GM19240 (cell line): ENCODE results near the gene RBM41.
"Not testable (repeated sequence)": the region's sequence is repeated elsewhere in the genome, so short reads cannot be mapped to it uniquely, and the experiment has no call there.

Source experiments
- DNase-seq: peaks from one replicate; pipeline ENCODE4 v3.0.0; 2011; ENCODE audit warnings: low spot score; ENCODE audit not compliant: insufficient read length

RBM41 gene

DNA sequence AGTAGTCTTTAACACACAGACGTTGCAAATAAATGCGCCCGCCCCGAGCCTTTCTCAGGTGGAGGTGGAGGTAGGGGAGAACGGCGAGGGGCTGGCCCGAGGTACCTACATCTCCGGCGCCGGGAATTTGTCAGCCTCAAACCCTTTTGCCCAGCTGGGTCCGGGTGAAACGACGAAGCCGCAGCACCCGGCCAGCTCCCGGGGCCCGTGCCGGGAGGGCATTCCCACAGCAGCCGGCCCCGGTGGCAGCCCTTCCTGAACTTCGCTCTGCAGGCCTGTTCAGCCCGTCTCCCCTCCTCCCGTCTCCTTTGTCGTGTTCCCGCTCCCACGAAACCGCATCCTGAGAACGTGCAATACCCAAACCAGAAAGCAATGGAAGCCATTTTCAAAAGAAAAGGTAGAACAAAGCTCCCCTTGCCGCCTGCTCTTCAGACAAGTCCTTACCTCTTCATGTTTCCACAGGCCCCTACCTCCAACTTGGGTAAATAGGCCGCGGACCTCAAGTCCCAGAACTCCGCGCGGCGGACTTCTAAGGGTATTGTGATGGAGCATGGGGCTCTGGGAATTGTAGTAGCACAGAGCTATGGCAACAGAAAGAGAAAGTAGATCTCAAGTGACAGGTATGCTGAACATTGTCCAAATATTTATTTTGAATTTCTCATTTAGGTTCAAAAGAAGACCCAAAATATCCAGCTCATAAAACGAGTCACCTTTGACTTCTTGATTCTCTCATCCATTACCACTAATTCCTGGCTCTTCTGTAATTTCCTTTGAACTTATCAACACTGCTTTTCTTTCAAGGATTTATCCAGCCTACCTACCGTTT lies at the start of gene RBM41:
Gene RBM41, minus strand, starts transcription at position 501 of the 826 bp plus-strand sequence. Its CDS starts 49 bp downstream, at position 452.
- DNase-seq: peak; percentile 2

DNA sequence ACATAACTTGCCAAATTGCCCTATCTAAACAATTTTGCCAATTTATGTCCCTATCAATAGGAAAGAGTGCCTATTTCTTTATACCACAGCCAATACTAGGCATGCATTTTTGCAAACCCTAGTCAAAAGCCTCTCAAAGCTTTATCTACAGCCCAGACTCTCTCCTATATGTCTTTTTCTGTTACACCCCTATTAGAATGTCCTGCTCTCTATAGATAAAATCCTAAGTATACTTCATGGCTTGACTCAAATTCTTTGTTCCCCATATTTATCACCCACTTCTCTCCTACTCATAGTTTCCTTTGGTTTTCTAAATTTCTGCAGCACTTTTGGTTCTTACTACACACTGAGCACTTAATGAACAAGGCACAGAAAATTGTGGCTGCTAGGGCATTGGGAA lies 49.6 kb upstream of the RBM41 start:
- DNase-seq: no peak

DNA sequence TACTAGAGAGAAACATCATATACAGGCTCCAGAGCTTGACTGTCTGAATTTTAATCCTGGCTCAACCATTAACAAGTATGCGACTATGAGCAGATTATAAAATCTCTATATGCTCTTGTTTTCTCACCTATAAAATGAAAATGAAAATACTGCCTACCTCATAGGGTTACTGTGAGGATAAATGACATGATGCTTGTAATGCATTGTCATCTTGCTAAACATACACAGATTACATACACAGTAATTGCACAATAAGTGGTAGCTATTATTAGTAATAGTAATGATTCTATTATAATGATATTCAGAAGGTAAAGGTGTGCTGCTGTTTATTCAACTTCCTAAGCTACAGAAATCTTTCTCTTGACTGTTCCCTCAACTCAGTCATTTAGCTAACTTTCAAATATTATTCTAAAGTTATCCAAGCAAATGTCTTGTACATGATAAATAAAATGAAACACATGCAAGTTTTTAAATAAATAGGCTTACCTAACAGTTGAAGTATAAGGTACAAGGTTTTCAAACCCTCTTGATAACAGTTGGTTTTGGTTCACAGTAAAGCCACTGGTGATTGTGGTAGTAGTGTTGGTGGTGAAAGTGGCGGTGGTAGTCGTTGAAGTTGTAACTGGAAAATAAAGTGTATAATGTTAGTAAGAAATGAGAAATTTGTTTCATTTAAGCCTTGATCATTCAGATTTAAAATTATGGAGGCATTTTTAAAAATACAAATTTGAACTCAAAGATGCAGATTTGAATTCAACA lies 48.7 kb upstream of the RBM41 start:
- no peak for DNase-seq

DNA sequence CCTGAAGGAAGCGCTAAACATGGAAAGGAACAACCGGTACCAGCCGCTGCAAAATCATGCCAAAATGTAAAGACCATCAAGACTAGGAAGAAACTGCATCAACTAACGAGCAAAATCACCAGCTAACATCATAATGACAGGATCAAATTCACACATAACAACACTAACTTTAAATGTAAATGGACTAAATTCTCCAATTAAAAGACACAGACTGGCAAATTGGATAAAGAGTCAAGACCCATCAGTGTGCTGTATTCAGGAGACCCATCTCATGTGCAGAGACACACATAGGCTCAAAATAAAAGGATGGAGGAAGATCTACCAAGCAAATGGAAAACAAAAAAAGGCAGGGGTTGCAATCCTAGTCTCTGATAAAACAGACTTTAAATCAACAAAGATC lies 39.0 kb upstream of the RBM41 start:
- not testable (repeated sequence) for DNase-seq

DNA sequence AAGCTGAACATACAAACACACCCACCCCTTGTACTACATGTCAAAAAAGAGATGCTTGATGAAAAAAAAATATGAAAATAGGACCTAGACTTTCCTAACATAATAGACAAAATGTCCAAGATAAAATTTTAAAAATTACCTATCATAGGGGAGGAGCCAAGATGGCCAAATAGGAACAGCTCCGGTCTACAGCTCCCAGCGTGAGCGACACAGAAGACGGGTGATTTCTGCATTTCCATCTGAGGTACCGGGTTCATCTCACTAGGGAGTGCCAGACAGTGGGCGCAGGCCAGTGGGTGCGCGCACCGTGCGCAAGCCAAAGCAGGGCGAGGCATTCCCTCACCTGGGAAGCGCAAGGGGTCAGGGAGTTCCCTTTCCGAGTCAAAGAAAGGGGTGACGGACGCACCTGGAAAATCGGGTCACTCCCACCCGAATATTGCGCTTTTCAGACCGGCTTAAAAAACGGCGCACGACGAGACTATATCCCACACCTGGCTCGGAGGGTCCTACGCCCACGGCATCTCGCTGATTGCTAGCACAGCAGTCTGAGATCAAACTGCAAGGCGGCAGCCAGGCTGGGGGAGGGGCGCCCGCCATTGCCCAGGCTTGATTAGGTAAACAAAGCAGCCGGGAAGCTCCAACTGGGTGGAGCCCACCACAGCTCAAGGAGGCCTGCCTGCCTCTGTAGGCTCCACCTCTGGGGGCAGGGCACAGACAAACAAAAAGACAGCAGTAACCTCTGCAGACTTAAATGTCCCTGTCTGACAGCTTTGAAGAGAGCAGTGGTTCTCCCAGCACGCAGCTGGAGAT lies 37.2 kb upstream of the RBM41 start:
- not testable (repeated sequence) for DNase-seq

DNA sequence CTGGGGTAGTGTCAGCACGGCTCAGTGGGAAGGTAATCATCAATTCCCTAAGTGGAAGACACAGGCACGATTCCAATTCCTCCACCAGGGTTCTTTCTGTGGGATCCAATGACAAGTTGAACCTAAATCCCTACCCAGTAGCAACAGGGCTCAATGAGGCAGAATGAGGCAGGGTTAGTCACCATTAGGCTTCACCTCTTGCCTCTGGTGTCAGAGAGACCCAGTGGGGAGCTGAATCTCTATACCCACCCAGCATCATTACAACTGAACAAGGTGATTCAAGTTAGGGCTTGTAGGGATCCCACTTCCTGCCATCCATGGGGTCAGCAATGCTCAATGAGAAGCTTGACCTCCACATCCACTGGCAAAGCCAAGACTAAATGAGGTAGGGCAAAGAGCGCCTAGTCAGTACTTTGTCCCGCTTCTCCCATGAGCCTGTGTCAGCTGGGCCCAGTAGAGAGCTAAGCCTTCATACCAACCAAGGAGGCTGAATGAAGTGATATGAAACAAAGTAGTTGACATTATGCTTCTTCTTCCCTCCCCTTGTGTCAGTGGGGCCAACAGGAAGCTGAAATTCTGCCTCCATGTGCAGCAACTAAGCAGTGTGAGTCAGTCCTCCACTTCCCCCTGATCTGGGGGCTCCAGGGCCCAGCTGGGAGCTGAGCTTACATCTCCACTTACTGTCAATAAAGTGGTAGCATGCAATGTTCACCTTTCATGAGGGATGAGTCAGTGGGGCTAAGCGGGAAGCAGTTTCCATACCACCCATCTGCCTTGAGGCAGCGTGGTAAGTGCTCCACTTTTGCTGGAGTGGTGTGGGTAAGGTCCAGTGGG lies 36.4 kb upstream of the RBM41 start:
- DNase-seq: no peak

DNA sequence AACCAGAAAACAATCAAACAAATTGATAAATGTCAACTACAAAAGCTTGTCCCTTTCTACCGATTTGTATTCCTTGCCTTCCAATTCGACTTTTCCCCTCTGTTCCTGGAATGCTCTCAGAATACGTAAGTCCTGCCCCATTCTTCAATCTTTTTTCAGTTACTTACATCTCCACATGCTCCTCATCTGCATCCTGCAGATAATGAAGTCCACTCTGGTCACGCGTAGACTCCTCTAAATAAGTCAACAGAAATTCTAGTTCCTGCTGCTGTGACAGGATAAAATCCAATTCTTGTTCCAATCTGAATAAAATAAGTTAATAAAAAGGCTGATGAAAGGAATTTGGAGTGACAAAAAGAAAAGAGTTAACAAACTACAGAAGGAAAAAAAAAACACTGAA lies 34.4 kb upstream of the RBM41 start:
- no peak for DNase-seq

DNA sequence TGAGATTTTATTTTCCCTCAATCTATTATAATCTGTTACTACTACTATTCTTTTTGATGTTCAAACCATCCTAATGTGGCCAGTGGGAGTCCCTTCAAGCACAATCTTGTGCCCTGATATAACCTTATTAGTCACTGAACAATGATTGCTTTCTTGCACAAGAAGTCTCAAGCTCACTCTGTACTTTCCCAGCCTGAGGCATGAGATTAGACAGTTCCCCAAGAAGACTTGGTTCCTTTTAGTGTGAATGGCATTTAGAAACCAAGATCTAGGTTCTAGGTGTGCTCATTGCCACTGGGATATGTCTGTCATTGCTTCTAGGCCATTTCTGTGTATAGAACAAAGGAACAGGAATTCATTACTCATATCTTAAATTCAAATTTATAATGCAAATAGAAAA lies 28.0 kb upstream of the RBM41 start:
- DNase-seq: no peak

DNA sequence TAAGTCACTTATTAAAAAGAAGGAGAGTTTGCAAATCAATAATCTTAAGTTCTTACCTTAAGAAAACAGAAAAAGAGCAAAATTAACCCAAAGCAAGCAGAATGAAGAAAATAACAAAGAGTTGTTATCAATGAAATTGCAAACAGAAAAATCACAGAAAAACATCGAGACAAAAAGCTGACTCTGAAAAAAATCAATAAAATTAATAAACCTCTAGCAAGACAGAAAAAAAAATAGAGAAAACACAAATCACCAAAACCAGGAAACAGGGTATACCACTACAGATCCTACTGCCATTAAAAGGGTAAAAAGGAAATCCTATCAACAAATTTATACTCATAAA lies 17.3 kb upstream of the RBM41 start:
- DNase-seq: no peak

DNA sequence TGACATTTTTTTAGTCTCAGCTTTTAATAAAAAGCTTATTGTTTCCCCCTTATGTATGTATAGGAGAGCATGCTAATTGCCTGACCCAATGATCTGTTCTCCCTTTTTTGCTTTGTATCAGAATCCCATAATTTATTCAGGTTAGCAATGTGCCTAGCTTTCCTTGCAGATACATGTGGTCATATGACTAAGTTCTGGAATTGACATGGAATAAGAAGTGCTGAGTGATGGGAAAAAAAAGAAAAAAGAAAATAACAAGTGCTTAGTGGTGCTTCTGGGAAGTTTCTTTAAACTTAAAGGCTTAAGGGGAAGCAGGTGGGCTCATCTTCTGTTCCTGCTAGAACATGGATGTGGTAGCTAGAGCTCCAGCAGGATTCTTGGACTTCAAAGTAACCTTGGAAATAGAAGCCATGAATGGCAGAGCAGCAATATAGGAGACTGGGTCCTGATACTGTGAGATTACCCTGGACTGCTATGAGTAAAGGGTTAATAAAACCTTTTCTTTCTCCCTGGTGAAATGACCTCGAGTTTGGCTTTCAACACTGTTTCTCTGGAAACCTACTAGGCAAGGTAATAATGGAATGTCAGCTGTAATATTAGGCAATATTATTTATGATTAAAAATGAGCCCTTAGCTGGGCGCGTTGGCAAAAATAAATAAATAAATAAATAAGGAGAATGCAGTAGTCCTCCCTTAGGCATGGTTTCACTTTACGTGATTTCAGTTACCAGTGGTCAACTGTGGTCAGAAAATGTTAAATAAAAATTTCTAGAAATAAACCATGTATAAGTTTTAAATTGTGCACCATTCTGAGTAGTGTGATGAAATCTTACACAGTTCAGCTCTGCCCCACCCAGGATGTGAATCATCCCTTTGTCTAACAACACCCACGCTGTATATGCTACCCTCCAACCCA lies 16.7 kb upstream of the RBM41 start:
- no peak for DNase-seq

DNA sequence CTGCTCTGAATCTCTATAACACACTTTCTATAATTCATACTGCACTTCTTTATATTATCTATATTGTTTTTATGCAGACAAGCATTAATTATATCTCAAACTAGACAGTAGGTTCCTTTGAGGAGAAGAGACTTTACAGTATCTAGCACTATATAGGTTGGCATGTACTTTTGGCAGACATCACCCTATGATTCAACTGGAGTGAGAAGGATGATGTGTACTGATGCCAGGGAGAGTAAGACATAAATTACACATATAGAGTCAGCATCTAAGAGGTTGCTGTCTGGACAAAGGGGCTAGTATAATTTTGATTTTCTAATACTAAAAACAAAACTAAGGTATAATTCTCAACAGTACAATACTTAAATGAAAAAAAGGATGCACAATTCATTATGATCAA lies 5.1 kb upstream of the RBM41 start:
- DNase-seq: no peak

DNA sequence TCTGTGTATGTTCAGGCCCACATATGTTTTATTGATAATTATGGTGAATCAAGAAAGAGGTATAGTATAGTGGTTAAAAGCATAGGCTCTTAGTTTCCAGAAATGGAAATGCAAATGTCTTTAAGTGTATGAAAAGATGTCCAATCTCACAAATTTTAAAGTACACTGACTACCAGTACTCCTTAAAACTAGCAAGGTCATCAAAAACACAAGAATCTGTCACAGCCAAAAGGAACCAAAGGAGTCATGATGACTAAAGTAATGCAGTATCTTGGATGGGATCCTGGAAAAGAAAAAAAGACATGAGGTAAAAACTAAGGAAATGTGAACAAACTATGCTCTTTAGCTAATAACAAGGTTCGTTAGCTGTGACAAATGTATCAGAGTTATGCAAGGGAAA lies 661 bp upstream of the RBM41 start:
- no peak for DNase-seq

DNA sequence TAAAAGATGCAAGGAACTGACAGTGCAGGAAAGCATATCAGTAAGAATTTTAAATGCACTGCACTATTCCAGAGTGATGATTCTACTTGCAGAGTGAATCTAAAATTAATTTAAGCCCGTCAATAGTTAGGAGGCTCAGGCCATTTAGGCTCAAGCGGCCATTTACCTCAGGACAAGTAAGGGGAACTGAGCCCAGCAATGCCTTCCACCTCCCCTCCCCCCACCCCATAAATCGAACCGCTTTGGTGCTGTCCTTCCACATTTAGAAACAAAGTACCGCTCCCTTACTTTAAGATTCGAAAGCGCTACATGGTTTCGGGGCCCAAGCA lies 665 bp downstream of the RBM41 start:
- DNase-seq: no peak

DNA sequence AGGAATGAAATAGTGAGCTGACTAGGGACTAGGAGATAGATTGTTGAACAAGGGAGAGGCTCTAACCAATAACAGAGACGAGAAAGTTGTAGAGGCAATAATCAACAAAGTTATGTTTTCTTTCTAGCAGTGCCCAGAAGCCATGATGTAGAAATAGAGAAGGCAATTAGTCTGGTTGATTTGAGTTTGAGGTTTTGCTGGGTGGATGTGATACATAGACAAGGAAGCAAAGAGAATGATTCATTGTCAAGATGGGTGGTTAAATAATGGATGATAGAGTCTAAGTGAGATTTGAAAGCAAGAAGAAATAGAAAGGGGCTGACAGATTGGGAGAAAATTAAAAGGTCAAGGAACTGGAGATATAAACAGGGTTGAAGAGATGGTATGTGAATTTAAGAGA lies 11.2 kb downstream of the RBM41 start:
- no peak for DNase-seq

DNA sequence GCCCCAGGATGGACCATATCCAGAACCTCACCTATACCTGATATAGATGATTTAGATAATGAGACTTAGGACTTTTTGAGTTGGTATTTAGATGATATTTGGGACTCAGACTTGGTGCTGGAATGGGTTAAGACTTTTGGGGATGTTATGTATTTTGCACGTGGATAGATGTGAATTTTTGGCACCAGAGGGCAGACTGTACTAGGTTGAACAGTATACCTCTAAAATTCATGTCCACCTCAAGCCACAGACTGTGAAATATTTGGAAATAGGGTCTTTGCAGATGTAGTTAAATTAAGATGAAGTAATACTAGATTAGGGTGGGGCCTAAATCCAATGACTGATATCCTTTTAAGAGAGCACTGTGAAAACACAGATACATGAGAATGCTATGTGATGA lies 15.6 kb downstream of the RBM41 start:
- no peak for DNase-seq

DNA sequence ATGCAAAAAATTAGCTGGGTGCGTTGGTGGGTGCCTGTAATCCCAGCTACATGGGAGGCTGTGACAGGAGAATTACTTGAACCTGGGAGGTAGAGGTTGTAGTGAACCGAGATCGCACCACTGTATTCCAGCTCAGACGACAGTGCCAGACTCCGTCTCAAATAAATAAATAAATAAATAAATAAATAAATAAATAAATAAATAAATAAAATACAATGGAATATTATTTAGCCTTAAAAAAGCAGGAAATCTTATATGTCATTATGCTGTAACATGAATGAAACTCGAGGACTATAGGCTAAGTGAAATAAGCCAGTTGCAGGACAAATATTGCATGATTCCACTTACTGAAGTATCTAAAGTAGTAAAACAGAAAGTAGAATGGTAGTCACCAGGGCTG lies 42.5 kb downstream of the RBM41 start:
- DNase-seq: no peak

DNA sequence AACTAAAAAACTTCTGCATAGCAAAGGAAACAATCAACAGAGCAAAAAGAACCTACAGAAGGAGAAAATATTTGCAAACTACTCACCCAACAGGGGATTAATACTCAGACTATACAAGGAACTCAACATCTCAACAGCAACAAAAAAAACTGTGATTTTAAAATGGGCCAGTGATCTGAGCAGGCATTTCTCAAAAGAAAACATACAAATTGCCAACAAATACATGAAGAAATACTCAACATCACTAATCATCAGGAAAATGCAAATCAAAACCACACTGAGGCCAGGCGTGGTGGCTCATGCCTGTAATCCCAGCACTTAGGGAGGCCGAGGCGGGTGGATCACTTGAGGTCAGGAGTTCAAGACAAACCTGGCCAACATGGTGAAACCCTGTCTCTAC lies 60.9 kb downstream of the RBM41 start:
- DNase-seq: not testable (repeated sequence)

DNA sequence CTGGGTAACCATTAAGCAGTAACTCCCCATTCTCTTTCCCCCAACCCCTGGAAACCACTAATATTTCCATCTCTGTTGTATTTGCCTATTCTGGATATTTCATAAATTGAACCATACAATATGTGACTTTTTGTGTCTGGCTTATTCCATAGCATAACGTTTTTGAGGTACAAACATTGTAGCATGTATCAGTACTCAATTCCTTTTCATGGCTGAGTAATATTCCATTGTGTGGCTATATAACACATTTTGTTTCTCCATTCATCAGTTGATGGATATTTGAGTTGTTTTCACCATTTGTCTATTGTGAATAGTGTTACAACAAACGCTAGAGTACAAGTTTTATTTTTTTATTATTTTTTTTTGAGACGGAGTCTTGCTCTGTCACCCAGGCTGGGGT lies 63.6 kb downstream of the RBM41 start:
- DNase-seq: no peak

DNA sequence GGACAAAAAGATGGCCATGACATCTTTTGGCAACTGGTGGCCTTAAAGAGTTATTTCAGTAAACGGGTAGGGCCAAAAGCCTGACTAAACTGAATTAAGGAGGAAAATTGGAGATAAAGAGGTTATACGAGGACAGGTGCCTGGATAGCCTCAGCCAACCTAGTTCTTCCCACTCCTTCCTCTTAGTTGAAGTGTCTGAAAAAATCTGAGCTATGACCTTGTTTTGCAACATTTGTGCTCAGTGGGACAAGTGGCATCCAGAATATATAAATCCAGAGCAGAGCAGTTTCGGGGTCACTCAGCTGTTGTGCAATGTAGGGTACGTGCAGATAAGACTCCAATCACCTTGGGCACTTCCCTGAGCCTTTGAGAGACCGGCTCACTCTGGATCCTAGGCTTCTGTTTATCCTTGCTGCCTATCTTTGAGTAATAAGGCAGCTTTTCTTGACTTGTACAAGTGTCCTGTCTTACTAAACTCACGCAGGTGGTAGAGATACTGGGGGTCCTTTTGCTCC lies 68.4 kb downstream of the RBM41 start:
- DNase-seq: no peak

DNA sequence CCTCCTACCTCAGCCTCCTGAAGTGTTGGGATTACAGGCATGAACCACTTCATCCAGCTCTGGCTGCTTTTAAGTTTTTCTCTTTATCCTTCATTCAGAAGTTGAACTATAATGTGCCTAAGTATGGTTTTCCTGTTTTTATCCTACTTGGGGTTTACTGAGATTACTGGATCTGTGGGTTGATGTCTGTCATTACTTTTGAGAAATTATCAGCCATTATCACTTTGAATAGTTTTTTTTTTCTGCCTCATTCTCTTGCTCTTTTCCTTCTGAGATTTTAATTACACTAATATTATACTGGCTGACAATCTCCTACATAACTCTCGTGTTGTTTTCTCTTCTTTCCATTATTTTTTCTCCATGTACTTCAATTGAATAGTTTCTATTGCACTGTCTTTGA lies 71.0 kb downstream of the RBM41 start:
- DNase-seq: no peak
